Liver (tissue), 9 donors: Measurements from ENCODE around the gene HMG20A. TPM values are rescaled to one million over a fixed set of nuclear protein-coding genes. Genes with fewer than 3 reads are reported as not detected.

ENCODE experiments used
- DNase-seq: peaks from one replicate; pipeline ENCODE4 v3.0.0-alpha.2; 2017; ENCODE audit warnings: low spot score
- H3K27ac ChIP-seq, 2 donors: one replicate each; pipeline ENCODE4 v1.7.0; 2013; ENCODE audit warnings: inconsistent platforms in 2 of 2, low read length in 2 of 2, control low read depth in 1 of 2, low read depth in 1 of 2, mild to moderate bottlenecking in 1 of 2
- H3K27me3 ChIP-seq, 4 donors: one replicate each; pipeline versions ENCODE4 v1.6.1 to v1.7.0; 2013; ENCODE audit warnings: low read length in 3 of 4, inconsistent platforms in 1 of 4, mild to moderate bottlenecking in 1 of 4, moderate library complexity in 1 of 4; ENCODE audit not compliant: control insufficient read depth in 4 of 4, insufficient read depth in 4 of 4
- H3K36me3 ChIP-seq, 4 donors: one replicate each; pipeline versions ENCODE4 v1.6.1 to v1.7.0; 2013; ENCODE audit warnings: low read length in 3 of 4, mild to moderate bottlenecking in 3 of 4, low read depth in 1 of 4, moderate library complexity in 1 of 4; ENCODE audit not compliant: control insufficient read depth in 4 of 4, insufficient read depth in 3 of 4
- H3K4me1 ChIP-seq, 4 donors: one replicate each; pipeline versions ENCODE4 v1.6.1 to v1.7.0; 2013; ENCODE audit warnings: low read length in 3 of 4, mild to moderate bottlenecking in 3 of 4, moderate library complexity in 1 of 4; ENCODE audit not compliant: control insufficient read depth in 4 of 4, insufficient read depth in 4 of 4
- H3K4me3 ChIP-seq, 3 donors: one replicate each; pipeline versions ENCODE4 v1.6.1 to v1.7.0; 2013; ENCODE audit warnings: low read length in 3 of 3, control low read depth in 1 of 3, low read depth in 1 of 3, mild to moderate bottlenecking in 1 of 3
- H3K9ac ChIP-seq, 2 donors: one replicate each; pipeline ENCODE4 v1.7.0; 2013; ENCODE audit warnings: low read length in 2 of 2, mild to moderate bottlenecking in 2 of 2, moderate library complexity in 2 of 2, control low read depth in 1 of 2, low read depth in 1 of 2
- H3K9me3 ChIP-seq, 4 donors: one replicate each; pipeline versions ENCODE4 v1.6.1 to v1.7.0; 2013; ENCODE audit warnings: low read length in 3 of 4; ENCODE audit not compliant: control insufficient read depth in 4 of 4
- EGR1 ChIP-seq, 2 donors: IDR thresholded peaks; 2 replicates each; pipeline ENCODE4 v1.6.1; 2016 to 2018; ENCODE audit warnings: antibody characterized with exemption in 2 of 2, low read depth in 2 of 2
- FOXA1 ChIP-seq: IDR thresholded peaks from 2 replicates; pipeline ENCODE4 v1.6.1; 2016; ENCODE audit warnings: antibody characterized with exemption
- GABPA ChIP-seq, 2 donors: IDR thresholded peaks in 1 of 2; conservative IDR thresholded peaks in 1 of 2; 2 replicates each; pipeline ENCODE4 v1.6.1; 2016; ENCODE audit warnings: antibody characterized with exemption in 2 of 2, mild to moderate bottlenecking in 1 of 2, moderate library complexity in 1 of 2
- HNF4A ChIP-seq, 2 donors: conservative IDR thresholded peaks; 2 replicates each; pipeline ENCODE4 v1.6.1; 2016; ENCODE audit warnings: antibody characterized with exemption in 2 of 2, mild to moderate bottlenecking in 2 of 2
- HNF4G ChIP-seq: IDR thresholded peaks from 2 replicates; pipeline ENCODE4 v1.6.1; 2016; ENCODE audit warnings: antibody characterized with exemption
- NR2F2 ChIP-seq: IDR thresholded peaks from 2 replicates; pipeline ENCODE4 v1.6.1; 2016; ENCODE audit warnings: antibody characterized with exemption
- SP1 ChIP-seq: IDR thresholded peaks from 2 replicates; pipeline ENCODE4 v1.6.1; 2018; ENCODE audit warnings: antibody characterized with exemption, mild to moderate bottlenecking
- WGBS: extraction: QIAGEN DNeasy Blood & Tissue Kit; methylation state at CpG from one replicate; pipeline ENCODE4 v1.1.7; 2013; 5-methylcytosine and 5-hydroxymethylcytosine counted together
- polyA plus RNA-seq, 2 donors: library from polyadenylated mRNA; stranded (reverse) in 1 of 2; unstranded in 1 of 2; fragments of 200-250 nt in 1 of 2; fragments of >200 nt in 1 of 2; fragmentation: Nextera tagmentation in 1 of 2; extraction: Ambion mirVana in 1 of 2; gene quantifications; one replicate each; pipeline versions ENCODE4 v1.2.1 to v1.2.3, GENCODE V29; 2013 to 2015
- total RNA-seq, 2 donors: library from RNA; depleted of rRNA; stranded (reverse); fragments of >200 nt; gene quantifications; one replicate each; pipeline ENCODE4 v1.2.3, GENCODE V29; 2014
- TF ChIP-seq, protein P1 (sequence below): IDR thresholded peaks from 2 replicates; pipeline ENCODE4 v1.6.1; 2016; ENCODE audit warnings: antibody characterized with exemption
- TF ChIP-seq, protein P2 (sequence below): IDR thresholded peaks from 2 replicates; pipeline ENCODE4 v1.6.1; 2016; ENCODE audit warnings: antibody characterized with exemption
- TF ChIP-seq, protein P3 (sequence below): IDR thresholded peaks from 2 replicates; pipeline ENCODE4 v1.6.1; 2016; ENCODE audit warnings: antibody characterized with exemption, mild to moderate bottlenecking
- TF ChIP-seq, protein P4 (sequence below): fragments of 150-350 bp; IDR thresholded peaks from 2 replicates; pipeline ENCODE4 v1.5.1; 2017; ENCODE audit warnings: improper control_type of control experiment, low read depth, low read length; ENCODE audit not compliant: missing input control
- donor health status: healthy.
- donor health status: healthy.
- donor health status: healthy.
- donor health status: healthy.
- donor health status: healthy.

HMG20A gene
- total and polyA plus RNA-seq, 4 donors: 7.7 to 19.4 (median 13.3) TPM

DNA sequence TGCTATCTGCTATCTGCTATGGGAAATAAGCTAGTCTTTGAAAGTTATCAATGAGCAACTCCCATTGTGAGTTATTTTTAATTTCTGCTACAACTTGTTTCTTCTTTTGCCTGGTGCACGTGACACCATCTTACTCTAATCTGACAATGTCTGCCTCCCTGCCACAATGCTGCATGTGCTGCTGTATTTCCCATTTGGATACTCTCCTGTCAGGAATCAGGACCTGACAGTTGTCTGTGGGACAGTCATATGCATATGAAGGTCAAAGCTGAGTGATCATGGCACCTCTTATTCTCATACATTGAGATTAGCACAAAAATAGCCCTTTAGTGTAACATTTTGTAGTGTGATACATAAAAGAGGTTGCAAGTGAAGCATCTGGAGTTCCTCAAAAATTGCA is 45.8 kb downstream of the HMG20A start:
- no peaks in the 10 kb centered on the region for H3K27me3 ChIP-seq
- peaks cover 14 to 50% (median 33%) of the 10 kb centered on the region in 4 donors for H3K36me3 ChIP-seq
- DNase-seq: no peak
- H3K9me3 ChIP-seq: no peaks in the 10 kb centered on the region
- no peak overlapping the region for H3K4me3 ChIP-seq
- no peak for TF ChIP-seq NR2F2
- TF ChIP-seq HNF4A (conservative IDR thresholded peaks at IDR 0.05): no peak
- TF ChIP-seq, protein P1, sequence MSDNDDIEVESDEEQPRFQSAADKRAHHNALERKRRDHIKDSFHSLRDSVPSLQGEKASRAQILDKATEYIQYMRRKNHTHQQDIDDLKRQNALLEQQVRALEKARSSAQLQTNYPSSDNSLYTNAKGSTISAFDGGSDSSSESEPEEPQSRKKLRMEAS: no peak
- no peak for TF ChIP-seq HNF4G
- TF ChIP-seq, protein P2, sequence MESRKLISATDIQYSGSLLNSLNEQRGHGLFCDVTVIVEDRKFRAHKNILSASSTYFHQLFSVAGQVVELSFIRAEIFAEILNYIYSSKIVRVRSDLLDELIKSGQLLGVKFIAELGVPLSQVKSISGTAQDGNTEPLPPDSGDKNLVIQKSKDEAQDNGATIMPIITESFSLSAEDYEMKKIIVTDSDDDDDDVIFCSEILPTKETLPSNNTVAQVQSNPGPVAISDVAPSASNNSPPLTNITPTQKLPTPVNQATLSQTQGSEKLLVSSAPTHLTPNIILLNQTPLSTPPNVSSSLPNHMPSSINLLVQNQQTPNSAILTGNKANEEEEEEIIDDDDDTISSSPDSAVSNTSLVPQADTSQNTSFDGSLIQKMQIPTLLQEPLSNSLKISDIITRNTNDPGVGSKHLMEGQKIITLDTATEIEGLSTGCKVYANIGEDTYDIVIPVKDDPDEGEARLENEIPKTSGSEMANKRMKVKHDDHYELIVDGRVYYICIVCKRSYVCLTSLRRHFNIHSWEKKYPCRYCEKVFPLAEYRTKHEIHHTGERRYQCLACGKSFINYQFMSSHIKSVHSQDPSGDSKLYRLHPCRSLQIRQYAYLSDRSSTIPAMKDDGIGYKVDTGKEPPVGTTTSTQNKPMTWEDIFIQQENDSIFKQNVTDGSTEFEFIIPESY: no peak
- TF ChIP-seq EGR1 (IDR thresholded peaks at IDR 0.05; ENCODE audit: low read depth in 2 of 2): no peak
- TF ChIP-seq GABPA (IDR thresholded peaks at IDR 0.05 in 1 of 2, conservative IDR thresholded peaks at IDR 0.05 in 1 of 2): no peak
- TF ChIP-seq FOXA1: no peak
- H3K9ac ChIP-seq: no peak overlapping the region
- H3K4me1 ChIP-seq: no peaks in the 10 kb centered on the region
- WGBS: 96% methylated on average over 1 of the region's 1 CpG
- H3K27ac ChIP-seq: no peak overlapping the region

DNA sequence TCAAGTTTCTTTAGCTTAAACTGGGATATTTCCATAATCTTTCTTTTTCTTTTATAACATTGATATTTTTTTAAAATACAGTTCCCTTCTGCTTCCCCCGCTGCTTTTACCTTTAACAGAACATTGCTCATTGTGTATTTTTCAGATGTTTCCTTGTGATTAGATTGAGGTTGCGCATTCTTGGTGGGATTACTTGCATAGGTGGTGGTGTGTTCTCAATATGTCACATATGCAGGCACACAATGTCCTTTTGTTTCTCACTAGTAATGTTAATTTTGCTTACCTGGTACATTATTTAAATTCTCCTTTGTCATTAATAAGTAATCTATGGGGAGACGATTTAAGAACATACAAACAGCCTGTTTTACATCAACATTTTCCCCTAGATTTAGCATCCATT is 48.2 kb downstream of the HMG20A start:
- 93% methylated on average over 3 of the region's 3 CpGs for WGBS

More for the DNA sequence above, 48.2 kb downstream of the HMG20A start:
- no peak overlapping the region for H3K27ac ChIP-seq
- no peaks in the 10 kb centered on the region for H3K9me3 ChIP-seq
- TF ChIP-seq SP1 (no peak), HNF4G (no peak)
- TF ChIP-seq, protein P3, sequence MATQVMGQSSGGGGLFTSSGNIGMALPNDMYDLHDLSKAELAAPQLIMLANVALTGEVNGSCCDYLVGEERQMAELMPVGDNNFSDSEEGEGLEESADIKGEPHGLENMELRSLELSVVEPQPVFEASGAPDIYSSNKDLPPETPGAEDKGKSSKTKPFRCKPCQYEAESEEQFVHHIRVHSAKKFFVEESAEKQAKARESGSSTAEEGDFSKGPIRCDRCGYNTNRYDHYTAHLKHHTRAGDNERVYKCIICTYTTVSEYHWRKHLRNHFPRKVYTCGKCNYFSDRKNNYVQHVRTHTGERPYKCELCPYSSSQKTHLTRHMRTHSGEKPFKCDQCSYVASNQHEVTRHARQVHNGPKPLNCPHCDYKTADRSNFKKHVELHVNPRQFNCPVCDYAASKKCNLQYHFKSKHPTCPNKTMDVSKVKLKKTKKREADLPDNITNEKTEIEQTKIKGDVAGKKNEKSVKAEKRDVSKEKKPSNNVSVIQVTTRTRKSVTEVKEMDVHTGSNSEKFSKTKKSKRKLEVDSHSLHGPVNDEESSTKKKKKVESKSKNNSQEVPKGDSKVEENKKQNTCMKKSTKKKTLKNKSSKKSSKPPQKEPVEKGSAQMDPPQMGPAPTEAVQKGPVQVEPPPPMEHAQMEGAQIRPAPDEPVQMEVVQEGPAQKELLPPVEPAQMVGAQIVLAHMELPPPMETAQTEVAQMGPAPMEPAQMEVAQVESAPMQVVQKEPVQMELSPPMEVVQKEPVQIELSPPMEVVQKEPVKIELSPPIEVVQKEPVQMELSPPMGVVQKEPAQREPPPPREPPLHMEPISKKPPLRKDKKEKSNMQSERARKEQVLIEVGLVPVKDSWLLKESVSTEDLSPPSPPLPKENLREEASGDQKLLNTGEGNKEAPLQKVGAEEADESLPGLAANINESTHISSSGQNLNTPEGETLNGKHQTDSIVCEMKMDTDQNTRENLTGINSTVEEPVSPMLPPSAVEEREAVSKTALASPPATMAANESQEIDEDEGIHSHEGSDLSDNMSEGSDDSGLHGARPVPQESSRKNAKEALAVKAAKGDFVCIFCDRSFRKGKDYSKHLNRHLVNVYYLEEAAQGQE: no peak
- TF ChIP-seq, protein P4, sequence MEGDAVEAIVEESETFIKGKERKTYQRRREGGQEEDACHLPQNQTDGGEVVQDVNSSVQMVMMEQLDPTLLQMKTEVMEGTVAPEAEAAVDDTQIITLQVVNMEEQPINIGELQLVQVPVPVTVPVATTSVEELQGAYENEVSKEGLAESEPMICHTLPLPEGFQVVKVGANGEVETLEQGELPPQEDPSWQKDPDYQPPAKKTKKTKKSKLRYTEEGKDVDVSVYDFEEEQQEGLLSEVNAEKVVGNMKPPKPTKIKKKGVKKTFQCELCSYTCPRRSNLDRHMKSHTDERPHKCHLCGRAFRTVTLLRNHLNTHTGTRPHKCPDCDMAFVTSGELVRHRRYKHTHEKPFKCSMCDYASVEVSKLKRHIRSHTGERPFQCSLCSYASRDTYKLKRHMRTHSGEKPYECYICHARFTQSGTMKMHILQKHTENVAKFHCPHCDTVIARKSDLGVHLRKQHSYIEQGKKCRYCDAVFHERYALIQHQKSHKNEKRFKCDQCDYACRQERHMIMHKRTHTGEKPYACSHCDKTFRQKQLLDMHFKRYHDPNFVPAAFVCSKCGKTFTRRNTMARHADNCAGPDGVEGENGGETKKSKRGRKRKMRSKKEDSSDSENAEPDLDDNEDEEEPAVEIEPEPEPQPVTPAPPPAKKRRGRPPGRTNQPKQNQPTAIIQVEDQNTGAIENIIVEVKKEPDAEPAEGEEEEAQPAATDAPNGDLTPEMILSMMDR: no peak
- no peak overlapping the region for H3K9ac ChIP-seq
- no peaks in the 10 kb centered on the region for H3K27me3 ChIP-seq
- H3K4me3 ChIP-seq: no peak overlapping the region
- no peak for DNase-seq
- peaks cover 18 to 62% (median 36%) of the 10 kb centered on the region in 4 donors for H3K36me3 ChIP-seq
- no peaks in the 10 kb centered on the region for H3K4me1 ChIP-seq
